ENCODE measurements around the gene EMP2.

Gene EMP2

DNA sequence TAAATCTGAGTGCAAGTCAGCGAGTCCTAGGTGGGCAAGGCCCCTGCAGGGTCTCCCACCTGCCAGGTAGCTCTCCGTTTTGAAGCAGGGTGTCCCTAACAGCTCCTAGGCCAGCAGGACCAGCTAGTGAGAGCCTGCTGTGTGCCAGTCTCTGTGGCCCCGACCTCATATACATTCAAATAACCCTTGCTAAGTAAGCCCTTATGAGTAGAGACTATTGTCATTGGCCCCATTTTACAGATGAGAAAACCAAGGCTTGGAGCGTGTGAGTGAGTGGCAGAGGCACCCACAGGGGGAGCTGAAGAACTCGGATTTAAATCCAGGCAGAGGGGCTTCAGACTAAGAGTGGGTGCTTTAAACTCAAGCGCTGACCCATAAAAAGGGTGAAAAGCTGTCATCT, 39.7 kb upstream of the EMP2 start:
- no peak overlapping the region for H3K4me3 ChIP-seq (ENCODE audit: low read depth, low read length, poor library complexity, severe bottlenecking)
- no peak overlapping the region for H3K4me2 ChIP-seq (ENCODE audit: low read length)
- H3K9me3 ChIP-seq (ENCODE audit: low read length), result no peaks in the 10 kb centered on the region
- no peaks in the 10 kb centered on the region for H3K9me2 ChIP-seq (ENCODE audit: low read depth, low read length)
- H2AFZ ChIP-seq (ENCODE audit: low read length), result no peak overlapping the region
- TF ChIP-seq EZH2 (IDR thresholded peaks at IDR 0.05; ENCODE audit: borderline replicate concordance, low read length) (no peak), CTCF (IDR thresholded peaks at IDR 0.05; ENCODE audit: low read length) (peak; percentile 15; the same call in 1 of the 2 replicates)
- H4K20me1 ChIP-seq (ENCODE audit: insufficient read depth, low read length), result no peaks in the 10 kb centered on the region
- H3K9ac ChIP-seq (ENCODE audit: low read length), result no peak overlapping the region
- no peaks in the 10 kb centered on the region for H3K4me1 ChIP-seq (ENCODE audit: insufficient read depth, low read length, severe bottlenecking)
- H3K27ac ChIP-seq (ENCODE audit: low read depth, low read length, poor library complexity, severe bottlenecking), result no peak overlapping the region
- no peaks in the 10 kb centered on the region for H3F3A ChIP-seq (ENCODE audit: insufficient read depth, low read length)
- H3K79me2 ChIP-seq (ENCODE audit: insufficient read depth, low read length), result no peaks in the 10 kb centered on the region
- H3K36me3 ChIP-seq (ENCODE audit: insufficient read depth, low read length), result no peaks in the 10 kb centered on the region
- no peaks in the 10 kb centered on the region for H3K27me3 ChIP-seq (ENCODE audit: insufficient read depth, low read length)

GRCh38 chr16:10619271-10619849, 39.0 kb upstream of the EMP2 start:
- no peaks in the 10 kb centered on the region for H3K9me2 ChIP-seq (ENCODE audit: low read depth, low read length)
- no peaks in the 10 kb centered on the region for H3K36me3 ChIP-seq (ENCODE audit: insufficient read depth, low read length)
- no peak overlapping the region for H2AFZ ChIP-seq (ENCODE audit: low read length)
- H3K9ac ChIP-seq (ENCODE audit: low read length), result no peak overlapping the region
- no peak overlapping the region for H3K27ac ChIP-seq (ENCODE audit: low read depth, low read length, poor library complexity, severe bottlenecking)
- TF ChIP-seq CTCF (IDR thresholded peaks at IDR 0.05; ENCODE audit: low read length), result no peak
- no peak for TF ChIP-seq EZH2 (IDR thresholded peaks at IDR 0.05; ENCODE audit: borderline replicate concordance, low read length)
- no peaks in the 10 kb centered on the region for H3K79me2 ChIP-seq (ENCODE audit: insufficient read depth, low read length)
- H3K27me3 ChIP-seq (ENCODE audit: insufficient read depth, low read length), result no peaks in the 10 kb centered on the region
- no peak overlapping the region for H3K4me3 ChIP-seq (ENCODE audit: low read depth, low read length, poor library complexity, severe bottlenecking)
- H3K4me2 ChIP-seq (ENCODE audit: low read length), result no peak overlapping the region
- no peaks in the 10 kb centered on the region for H4K20me1 ChIP-seq (ENCODE audit: insufficient read depth, low read length)
- H3K4me1 ChIP-seq (ENCODE audit: insufficient read depth, low read length, severe bottlenecking), result no peaks in the 10 kb centered on the region
- no peaks in the 10 kb centered on the region for H3K9me3 ChIP-seq (ENCODE audit: low read length)
- no peaks in the 10 kb centered on the region for H3F3A ChIP-seq (ENCODE audit: insufficient read depth, low read length)

- no peaks in the 10 kb centered on the region for H3K79me2 ChIP-seq (ENCODE audit: insufficient read depth, low read length)
- H3K9me3 ChIP-seq (ENCODE audit: low read length), result no peaks in the 10 kb centered on the region
- H2AFZ ChIP-seq (ENCODE audit: low read length), result no peak overlapping the region
- no peaks in the 10 kb centered on the region for H3K9me2 ChIP-seq (ENCODE audit: low read depth, low read length)
- no peaks in the 10 kb centered on the region for H3F3A ChIP-seq (ENCODE audit: insufficient read depth, low read length)
- no peak overlapping the region for H3K4me3 ChIP-seq (ENCODE audit: low read depth, low read length, poor library complexity, severe bottlenecking)
- H3K9ac ChIP-seq (ENCODE audit: low read length), result no peak overlapping the region
- no peak overlapping the region for H3K27ac ChIP-seq (ENCODE audit: low read depth, low read length, poor library complexity, severe bottlenecking)
- no peaks in the 10 kb centered on the region for H4K20me1 ChIP-seq (ENCODE audit: insufficient read depth, low read length)
- H3K27me3 ChIP-seq (ENCODE audit: insufficient read depth, low read length), result no peaks in the 10 kb centered on the region
- no peaks in the 10 kb centered on the region for H3K36me3 ChIP-seq (ENCODE audit: insufficient read depth, low read length)
- H3K4me1 ChIP-seq (ENCODE audit: insufficient read depth, low read length, severe bottlenecking), result no peaks in the 10 kb centered on the region
- no peak overlapping the region for H3K4me2 ChIP-seq (ENCODE audit: low read length)
- TF ChIP-seq EZH2 (IDR thresholded peaks at IDR 0.05; ENCODE audit: borderline replicate concordance, low read length), result no peak
- no peak for TF ChIP-seq CTCF (IDR thresholded peaks at IDR 0.05; ENCODE audit: low read length)
These were observed 38.4 kb upstream of the EMP2 start for GRCh38 chr16:10618710-10619209.

All from OCI-LY1 (cell line).